GM12878 (cell line): ENCODE data around the gene PLXDC1. TPM values are rescaled to one million over a fixed set of nuclear protein-coding genes. Genes with fewer than 3 reads are reported as not detected.

ENCODE experiments used
- ATAC-seq: fragments of 200-7000 bp; cut with Tn5 transposase; 3 replicates; pipeline ENCODE4 v1.9.1; 2020; ENCODE audit warnings: mild to moderate bottlenecking, moderate library complexity
- BruUV-seq: library from RNA; stranded (reverse); fragments of 400-500 nt; replicated peaks from 2 replicates; lab custom pipeline; 2021; lab: Mats Ljungman, UMichigan
- CTCF ChIA-PET: fragments of 300-600 bp; sonication (Branson Sonifier 250); formaldehyde crosslinking; extraction: SDS; loops from one replicate; lab custom pipeline; 2021; ENCODE audit warnings: inconsistent platforms; lab: Yijun Ruan, JAX
- POLR2A ChIA-PET: fragments of 350-600 bp; formaldehyde crosslinking; extraction: SDS; loops from one replicate; lab custom pipeline; 2021; ENCODE audit warnings: inconsistent platforms; lab: Charles Lee
- RAD21 ChIA-PET: fragments of 300-600 bp; sonication (Branson Sonifier 250); formaldehyde crosslinking; loops from one replicate; lab custom pipeline; 2023; ENCODE audit warnings: antibody characterized with exemption; ENCODE audit not compliant: unreplicated experiment; lab: Charles Lee
- SMC1A ChIA-PET: fragments of 300-600 bp; sonication (Branson Sonifier 250); formaldehyde crosslinking; loops from one replicate; lab custom pipeline; 2023; ENCODE audit not compliant: unreplicated experiment, uncharacterized antibody; lab: Charles Lee
- DNase-seq: peaks from one replicate; pipeline ENCODE4 v3.0.0-alpha.2; 2011; ENCODE audit warnings: low read depth, low spot score
- FAIRE-seq: peaks from 3 replicates; lab custom pipeline; 2011; peaks lifted over from hg19 to GRCh38; lab: Jason Lieb, UNC
- H2AFZ ChIP-seq: 2 replicates; pipeline ENCODE4 v1.6.0; 2011; ENCODE audit warnings: low read depth, low read length, control low read depth; ENCODE audit not compliant: control insufficient read depth
- H3K27ac ChIP-seq: 2 replicates; pipeline ENCODE4 v1.5.1; 2011; ENCODE audit warnings: control low read depth; ENCODE audit not compliant: control insufficient read depth, insufficient read depth
- H3K27me3 ChIP-seq, 2 experiments: replicated peaks in 1 of 2; 2 replicates each; pipeline versions ENCODE4 v1.6.0 to v1.6.1; 2011; ENCODE audit warnings: low read length in 1 of 2; ENCODE audit not compliant: control insufficient read depth in 2 of 2, insufficient read depth in 2 of 2
- H3K36me3 ChIP-seq, 2 experiments: 2 replicates each; pipeline ENCODE4 v1.5.1; 2011; ENCODE audit warnings: low read length in 1 of 2; ENCODE audit not compliant: control insufficient read depth in 2 of 2, insufficient read depth in 2 of 2
- H3K4me1 ChIP-seq: 2 replicates; pipeline ENCODE4 v1.6.1; 2011; ENCODE audit warnings: mild to moderate bottlenecking, low read length, moderate library complexity, mixed read lengths; ENCODE audit not compliant: control insufficient read depth, insufficient read depth
- H3K4me2 ChIP-seq: 2 replicates; pipeline ENCODE4 v1.6.0; 2011; ENCODE audit warnings: control low read depth; ENCODE audit not compliant: control insufficient read depth, insufficient read depth
- H3K4me3 ChIP-seq: fragments of 200-600 bp; sonication (generic); 2 replicates; pipeline ENCODE4 v1.5.1; 2016
- H3K79me2 ChIP-seq: 2 replicates; pipeline ENCODE4 v1.6.0; 2011; ENCODE audit warnings: low read length; ENCODE audit not compliant: control insufficient read depth, insufficient read depth
- H3K9ac ChIP-seq: 2 replicates; pipeline ENCODE4 v1.8.0; 2011; ENCODE audit warnings: low read length, control low read depth, mixed read lengths; ENCODE audit not compliant: control insufficient read depth, insufficient read depth
- H3K9me3 ChIP-seq: replicated peaks from 3 replicates; pipeline ENCODE4 v1.5.1; 2011; ENCODE audit warnings: mild to moderate bottlenecking, low read length; ENCODE audit not compliant: control insufficient read depth, insufficient read depth
- H4K20me1 ChIP-seq: 2 replicates; pipeline ENCODE4 v1.6.0; 2011; ENCODE audit not compliant: control insufficient read depth, insufficient read depth
- ASH2L ChIP-seq: fragments of 300-600, 200-600 bp; sonication (generic); IDR thresholded peaks from 2 replicates; pipeline ENCODE4 v1.6.1; 2017; ENCODE audit warnings: low read depth, mild to moderate bottlenecking, borderline replicate concordance
- ATF7 ChIP-seq: fragments of 450-650 bp; IDR thresholded peaks from 2 replicates; pipeline ENCODE4 v1.6.1; 2016; ENCODE audit warnings: low read depth, mild to moderate bottlenecking
- BHLHE40 ChIP-seq, 2 experiments: fragments of 450-650 bp in 1 of 2; IDR thresholded peaks; 2 replicates each; pipeline ENCODE4 v1.6.1; 2011 to 2017; ENCODE audit warnings: low read depth in 2 of 2, borderline replicate concordance in 1 of 2, improper control_type of control experiment in 1 of 2, low read length in 1 of 2, mild to moderate bottlenecking in 1 of 2
- CBX3 ChIP-seq: fragments of 200-600 bp; sonication (generic); IDR thresholded peaks from 2 replicates; pipeline ENCODE4 v1.6.1; 2016; ENCODE audit warnings: low read depth, borderline replicate concordance
- CREM ChIP-seq: IDR thresholded peaks from 2 replicates; pipeline ENCODE4 v1.6.1; 2014; ENCODE audit warnings: antibody characterized with exemption, low read depth
- HCFC1 ChIP-seq: fragments of 150-350 bp; IDR thresholded peaks from 2 replicates; pipeline ENCODE4 v1.6.1; 2014; ENCODE audit warnings: low read length
- HDAC6 ChIP-seq: fragments of 200-600 bp; sonication (generic); IDR thresholded peaks from one replicate; pipeline ENCODE4 v1.8.0; 2017; ENCODE audit warnings: antibody characterized with exemption; ENCODE audit not compliant: unreplicated experiment
- HDGF ChIP-seq: fragments of 450-650 bp; IDR thresholded peaks from 2 replicates; pipeline ENCODE4 v1.6.1; 2016; ENCODE audit warnings: antibody characterized with exemption
- KAT2A ChIP-seq: conservative IDR thresholded peaks from 2 replicates; pipeline ENCODE4 v1.6.1; 2011; ENCODE audit warnings: low read depth, low read length; ENCODE audit not compliant: control insufficient read depth
- KLF5 ChIP-seq: fragments of 450-650 bp; IDR thresholded peaks from 2 replicates; pipeline ENCODE4 v1.6.1; 2014; ENCODE audit warnings: mild to moderate bottlenecking; ENCODE audit not compliant: partially characterized antibody
- LARP7 ChIP-seq: fragments of 450-650 bp; IDR thresholded peaks from 2 replicates; pipeline ENCODE4 v1.6.1; 2017; ENCODE audit warnings: mild to moderate bottlenecking
- NFXL1 ChIP-seq: fragments of 450-650 bp; IDR thresholded peaks from 2 replicates; pipeline ENCODE4 v1.6.1; 2017; ENCODE audit warnings: antibody characterized with exemption, mild to moderate bottlenecking, borderline replicate concordance
- RAD51 ChIP-seq: fragments of 450-650 bp; IDR thresholded peaks from 2 replicates; pipeline ENCODE4 v1.6.1; 2016; ENCODE audit warnings: moderate library complexity, mild to moderate bottlenecking, inconsistent platforms
- RFX5 ChIP-seq: IDR thresholded peaks from 2 replicates; pipeline ENCODE4 v1.6.1; 2011; ENCODE audit warnings: low read depth, low read length, improper control_type of control experiment
- SMARCA5 ChIP-seq: fragments of 450-650 bp; IDR thresholded peaks from 2 replicates; pipeline ENCODE4 v1.6.1; 2017; ENCODE audit warnings: mild to moderate bottlenecking
- STAT3 ChIP-seq: IDR thresholded peaks from 2 replicates; pipeline ENCODE4 v1.6.1; 2011; ENCODE audit warnings: low read depth, low read length, improper control_type of control experiment
- ZNF207 ChIP-seq: fragments of 450-650 bp; IDR thresholded peaks from 2 replicates; pipeline ENCODE4 v1.6.1; 2014; ENCODE audit warnings: antibody characterized with exemption, mild to moderate bottlenecking, borderline replicate concordance
- ZNF622 ChIP-seq: fragments of 450-650 bp; IDR thresholded peaks from 2 replicates; pipeline ENCODE4 v1.6.1; 2017; ENCODE audit warnings: mild to moderate bottlenecking, inconsistent platforms
- WGBS: methylation state at CpG from one replicate; pipeline ENCODE4 v1.1.6; 2016; ENCODE audit warnings: low lambda C conversion rate; ENCODE audit not compliant: insufficient replicate concordance, insufficient coverage; ENCODE audit errors: missing lambda C conversion rate; 5-methylcytosine and 5-hydroxymethylcytosine counted together
- in situ Hi-C: fragments of 300-500 bp; cut with MboI; formaldehyde crosslinking; loops from 9 replicates; pipeline ENCODE4 v1.14.3; 2018; ENCODE audit warnings: mixed read lengths
- intact Hi-C: fragments of 100-400 bp; cut with micrococcal nuclease; formaldehyde crosslinking; loops from one replicate; pipeline ENCODE4 v1.14.2; 2022; ENCODE audit not compliant: unreplicated experiment
- polyA plus RNA-seq, 11 experiments: library from polyadenylated mRNA; depleted of rRNA in 4 of 11; unstranded in 6 of 11; stranded (reverse) in 5 of 11; fragments of >200 nt; fragmentation: Nextera tagmentation in 4 of 11; fragmentation: Illumina TruSeq in 1 of 11; extraction: Ambion mirVana in 4 of 11; extraction: Trizol in 1 of 11; gene quantifications; 1 replicate in 1 of 11; 2 replicates in 10 of 11; pipeline versions ENCODE4 v1.2.1 to v1.2.3, GENCODE V29; 2011 to 2016; ENCODE audit warnings: inconsistent platforms in 2 of 11, missing spikeins in 2 of 11, low read depth in 1 of 11
- total RNA-seq, 4 experiments: library from RNA; depleted of rRNA in 3 of 4; stranded (reverse); fragments of >200 nt in 3 of 4; fragmentation: Illumina TruSeq in 1 of 4; extraction: Trizol in 1 of 4; gene quantifications; 2 replicates each; pipeline versions ENCODE4 v1.2.1 to v1.2.3, GENCODE V29; 2013 to 2021
- TF ChIP-seq, protein P1 (sequence below): IDR thresholded peaks from 2 replicates; pipeline ENCODE4 v1.6.1; 2012; ENCODE audit warnings: low read depth, low read length, improper control_type of control experiment
- TF ChIP-seq, protein P2 (sequence below): IDR thresholded peaks from 2 replicates; pipeline ENCODE4 v1.6.1; 2012; ENCODE audit warnings: low read length, inconsistent platforms

PLXDC1 gene
- total and polyA plus RNA-seq, 10 of the 15 experiments (the other 5 are each of a cell fraction or from before 2014, with no cell fraction given) = 0.03 to 0.30 (median 0.22) TPM; not detected in 7

DNA sequence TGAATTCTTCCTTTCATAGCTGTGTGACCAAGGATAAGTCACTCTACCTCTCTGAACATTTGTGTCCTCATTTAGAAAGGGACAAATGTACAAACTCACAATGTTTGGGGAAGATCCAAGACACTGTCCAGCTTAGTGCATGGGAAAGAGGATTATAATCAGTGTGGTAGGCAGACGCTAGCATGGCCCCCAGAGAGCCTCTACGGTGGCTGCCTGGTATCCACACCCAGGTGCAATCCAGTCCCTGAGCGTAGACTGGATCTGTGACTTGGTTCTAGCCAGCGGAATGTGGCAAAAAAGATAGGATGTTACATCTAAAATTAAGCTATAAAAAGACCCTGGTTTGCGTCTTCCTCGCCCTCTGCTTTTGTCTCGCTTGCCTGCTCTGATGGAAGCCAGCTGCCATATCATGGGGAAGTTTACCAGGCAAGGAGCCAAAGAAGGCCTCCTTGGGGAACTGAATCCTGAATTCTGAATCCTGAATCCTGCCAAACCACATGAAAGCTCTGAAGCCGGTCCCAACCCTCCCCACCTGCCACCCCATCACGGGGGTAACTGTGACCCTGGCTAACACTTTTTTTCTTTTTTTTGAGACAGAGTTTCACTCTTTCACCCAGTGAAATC, 51.7 kb downstream of the PLXDC1 start:
- TF ChIP-seq ZNF207 (no peak), ZNF622 (no peak), CREM (no peak), BHLHE40 (IDR thresholded peaks at IDR 0.05; ENCODE audit: borderline replicate concordance in 1 of 2, low read depth in 2 of 2, low read length in 1 of 2) (no peak), HDAC6 (no peak), KAT2A (no peak), HDGF (no peak), CBX3 (no peak), KLF5 (no peak), LARP7 (no peak), HCFC1 (no peak), ATF7 (no peak), NFXL1 (no peak), STAT3 (no peak), ASH2L (no peak), RFX5 (no peak), RAD51 (no peak), SMARCA5 (no peak)
- TF ChIP-seq, protein P1, sequence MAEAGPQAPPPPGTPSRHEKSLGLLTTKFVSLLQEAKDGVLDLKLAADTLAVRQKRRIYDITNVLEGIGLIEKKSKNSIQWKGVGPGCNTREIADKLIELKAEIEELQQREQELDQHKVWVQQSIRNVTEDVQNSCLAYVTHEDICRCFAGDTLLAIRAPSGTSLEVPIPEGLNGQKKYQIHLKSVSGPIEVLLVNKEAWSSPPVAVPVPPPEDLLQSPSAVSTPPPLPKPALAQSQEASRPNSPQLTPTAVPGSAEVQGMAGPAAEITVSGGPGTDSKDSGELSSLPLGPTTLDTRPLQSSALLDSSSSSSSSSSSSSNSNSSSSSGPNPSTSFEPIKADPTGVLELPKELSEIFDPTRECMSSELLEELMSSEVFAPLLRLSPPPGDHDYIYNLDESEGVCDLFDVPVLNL = no peak
- TF ChIP-seq, protein P2, sequence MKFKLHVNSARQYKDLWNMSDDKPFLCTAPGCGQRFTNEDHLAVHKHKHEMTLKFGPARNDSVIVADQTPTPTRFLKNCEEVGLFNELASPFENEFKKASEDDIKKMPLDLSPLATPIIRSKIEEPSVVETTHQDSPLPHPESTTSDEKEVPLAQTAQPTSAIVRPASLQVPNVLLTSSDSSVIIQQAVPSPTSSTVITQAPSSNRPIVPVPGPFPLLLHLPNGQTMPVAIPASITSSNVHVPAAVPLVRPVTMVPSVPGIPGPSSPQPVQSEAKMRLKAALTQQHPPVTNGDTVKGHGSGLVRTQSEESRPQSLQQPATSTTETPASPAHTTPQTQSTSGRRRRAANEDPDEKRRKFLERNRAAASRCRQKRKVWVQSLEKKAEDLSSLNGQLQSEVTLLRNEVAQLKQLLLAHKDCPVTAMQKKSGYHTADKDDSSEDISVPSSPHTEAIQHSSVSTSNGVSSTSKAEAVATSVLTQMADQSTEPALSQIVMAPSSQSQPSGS = no peak
- BruUV-seq = no TSS peak
- ChIA-PET SMC1A (no interaction called here), RAD21 (no interaction called here), CTCF (interaction anchor here (0.9 to 1.3 kb wide), 5 partner anchors 19 to 115 kb away, joined by 3 to 5 read pairs (median 4); no protein-coding TSS in a partner anchor), POLR2A (interaction anchor here (0.6 kb wide), 1 partner anchor 1548 kb away, joined by 3 read pairs; no protein-coding TSS in a partner anchor)
- Histone ChIP-seq H3K9me3 (no peaks in the 10 kb centered on the region; the same call in 2 of the 3 replicates), H3K4me1 (peaks cover 14% of the 10 kb centered on the region), H3K27ac (no peak overlapping the region), H3K9ac (no peak overlapping the region), H2AFZ (no peak overlapping the region), H3K36me3 (no peaks in the 10 kb centered on the region), H3K4me2 (no peak overlapping the region), H3K27me3 (peaks cover 0 to 4% of the 10 kb centered on the region in 2 experiments; a peak in 1 of 4 replicates), H3K79me2 (no peaks in the 10 kb centered on the region), H4K20me1 (no peaks in the 10 kb centered on the region), H3K4me3 (no peak overlapping the region)
- 15% methylated on average over 9 of the region's 9 CpGs for WGBS
- in situ Hi-C loops (no loop called here), intact Hi-C loops (loop anchor here (10.0 kb wide), 1 partner anchor 45 kb away; no protein-coding TSS in a partner anchor)
- DNase-seq = no peak
- no peak for FAIRE-seq
- no peak for ATAC-seq
